Measurements from ENCODE around the gene CENPM.

Gene CENPM

GRCh38 chr22:41929418-41929810 lies 17.5 kb downstream of the CENPM start:
- DNase-seq, result peak; percentile 48

- DNase-seq, result no peak
Observed at GRCh38 chr22:41928593-41929417, 18.1 kb downstream of the CENPM start.

DNA sequence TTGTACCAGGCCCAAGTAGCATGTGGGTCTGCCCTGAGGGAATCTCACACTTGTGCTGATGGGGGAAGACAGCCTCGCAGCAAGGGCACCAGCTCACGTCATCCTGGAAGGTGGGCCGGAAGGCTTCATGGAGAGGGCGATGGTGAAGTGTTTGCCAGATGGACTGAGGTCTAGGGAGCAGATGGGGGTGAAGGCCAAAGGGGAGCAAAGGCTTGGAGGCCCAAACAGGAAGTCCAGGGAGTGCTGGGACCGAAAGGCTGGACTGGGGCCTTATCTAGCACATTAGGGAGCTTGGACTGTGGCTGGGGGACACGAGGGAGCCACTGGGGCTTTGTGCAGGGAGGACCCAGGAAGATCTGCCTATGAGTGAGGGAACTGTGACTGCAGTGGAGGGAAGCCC lies 19.1 kb downstream of the CENPM start:
- DNase-seq, result no peak

DNA sequence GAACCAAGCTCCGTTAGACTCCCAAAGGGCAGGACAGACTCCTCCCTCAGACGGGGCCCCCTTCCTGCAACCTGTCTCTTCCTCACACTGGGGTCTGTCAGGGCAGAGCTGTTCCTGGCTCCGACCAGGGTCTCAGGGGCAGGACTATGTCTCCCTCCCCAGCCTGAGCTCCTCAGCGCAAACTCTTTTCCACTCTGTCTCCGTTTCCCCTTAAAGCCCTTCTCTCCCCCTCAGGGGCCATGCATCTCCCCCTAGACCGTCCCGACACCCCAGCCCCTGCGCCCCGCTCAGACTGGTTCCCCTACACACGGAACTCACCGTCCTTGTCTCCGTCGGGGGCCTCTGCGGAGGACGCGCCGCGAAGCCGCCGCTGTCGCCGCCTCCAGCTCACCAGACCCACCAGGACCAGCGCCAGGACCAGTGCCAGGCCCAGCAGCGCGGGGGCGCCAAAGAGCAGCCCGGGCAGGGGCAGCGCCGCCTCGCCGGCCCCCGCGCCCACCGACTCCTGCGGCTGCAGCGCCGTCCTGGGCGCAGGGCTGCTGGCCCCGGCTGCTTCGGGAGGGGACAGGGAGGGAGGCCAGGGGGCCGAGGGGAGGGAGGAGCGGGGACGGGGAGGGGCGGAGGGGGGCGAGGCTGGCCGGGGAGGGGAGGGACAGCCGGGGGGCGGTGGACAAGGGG lies 21.0 kb downstream of the CENPM start:
- no peak for DNase-seq

DNA sequence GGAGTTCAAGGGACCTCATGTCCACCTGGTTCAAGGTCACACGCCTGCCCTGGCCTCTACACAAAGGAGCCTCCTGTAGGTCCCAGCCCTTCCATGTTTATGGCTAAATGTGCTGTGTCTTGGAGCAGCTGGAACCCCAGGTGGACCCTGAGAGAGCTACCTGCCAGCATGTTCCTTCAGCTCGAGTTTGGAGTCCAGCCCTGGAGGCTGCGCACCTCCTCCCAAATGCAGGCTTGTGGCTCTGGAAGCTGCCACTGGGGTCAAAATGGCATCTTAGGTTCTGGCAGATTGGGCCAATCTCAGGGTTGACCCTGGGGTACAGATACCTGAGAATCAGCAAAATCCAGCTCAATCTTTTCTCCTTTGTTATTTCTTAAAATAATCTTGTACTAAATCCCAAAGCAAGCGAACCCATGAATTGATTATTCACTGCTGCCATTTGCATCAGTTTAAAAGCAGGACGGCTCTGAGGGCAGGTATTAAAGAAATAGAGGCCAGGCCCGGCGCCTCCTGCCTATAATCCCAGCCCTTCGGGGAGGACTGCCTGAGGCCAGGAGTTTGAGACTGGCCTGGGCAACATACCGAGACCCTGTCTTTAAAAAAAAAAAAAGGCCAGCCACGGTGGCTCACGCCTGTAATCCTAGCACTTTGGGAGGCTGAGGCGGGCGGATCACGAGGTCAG lies 23.2 kb downstream of the CENPM start:
- DNase-seq, result no peak

- DNase-seq, result no peak
Observed at GRCh38 chr22:41922940-41923594, 23.9 kb downstream of the CENPM start.

DNA sequence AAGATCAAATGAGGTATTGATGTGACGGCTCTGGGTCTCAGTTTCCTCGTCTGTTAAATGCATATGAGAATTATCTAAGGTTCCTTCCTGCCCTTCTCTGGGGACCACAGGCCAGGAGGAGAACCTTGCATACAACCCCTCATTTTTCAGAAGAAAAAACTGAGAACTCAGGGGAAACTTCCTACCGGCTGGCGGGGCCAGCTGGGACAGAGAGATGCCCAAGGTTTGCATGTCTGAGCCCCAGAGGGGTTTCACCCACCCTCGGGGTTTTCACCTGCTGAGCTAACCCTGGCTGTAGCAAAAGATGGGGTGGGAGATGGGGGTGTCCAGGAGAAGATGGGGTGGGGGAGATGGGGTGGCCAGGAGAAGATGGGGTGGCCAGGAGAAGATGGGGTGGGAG lies 24.6 kb downstream of the CENPM start:
- DNase-seq, result no peak

DNA sequence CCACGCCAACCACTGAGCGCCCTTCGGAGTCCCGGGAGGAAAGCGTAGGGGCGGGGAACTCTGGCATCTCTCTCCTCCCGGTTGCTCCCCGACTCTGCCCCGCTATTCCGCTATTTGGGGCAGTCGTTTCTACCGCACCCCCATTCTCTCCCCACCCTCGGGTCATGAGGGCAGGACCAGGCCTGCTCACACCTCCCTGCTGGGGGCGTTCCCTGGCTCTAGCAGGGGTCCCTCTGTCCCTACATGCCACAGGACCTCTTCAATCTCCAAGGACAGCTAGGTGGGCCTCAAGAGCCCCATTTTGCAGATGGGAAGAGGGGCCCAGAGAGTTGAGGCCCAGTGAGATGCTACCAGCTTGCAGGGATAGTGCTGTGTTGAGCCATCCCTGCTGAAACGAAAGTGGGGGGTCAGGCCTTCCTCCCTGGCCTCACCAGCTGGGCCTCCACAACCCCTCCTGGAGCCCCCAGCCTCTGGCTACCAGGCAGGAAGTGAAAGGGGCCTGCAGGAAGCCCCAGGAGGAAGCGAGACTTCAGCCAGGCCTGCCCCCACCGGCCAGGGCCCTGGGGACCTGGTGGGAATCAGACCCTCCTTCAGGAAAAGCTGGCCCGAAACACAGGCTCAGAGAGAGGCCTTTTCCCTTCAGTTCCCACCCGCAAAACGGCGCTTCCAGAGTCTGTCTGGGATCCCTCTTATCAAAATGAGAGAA lies 26.5 kb downstream of the CENPM start:
- DNase-seq, result no peak

DNA sequence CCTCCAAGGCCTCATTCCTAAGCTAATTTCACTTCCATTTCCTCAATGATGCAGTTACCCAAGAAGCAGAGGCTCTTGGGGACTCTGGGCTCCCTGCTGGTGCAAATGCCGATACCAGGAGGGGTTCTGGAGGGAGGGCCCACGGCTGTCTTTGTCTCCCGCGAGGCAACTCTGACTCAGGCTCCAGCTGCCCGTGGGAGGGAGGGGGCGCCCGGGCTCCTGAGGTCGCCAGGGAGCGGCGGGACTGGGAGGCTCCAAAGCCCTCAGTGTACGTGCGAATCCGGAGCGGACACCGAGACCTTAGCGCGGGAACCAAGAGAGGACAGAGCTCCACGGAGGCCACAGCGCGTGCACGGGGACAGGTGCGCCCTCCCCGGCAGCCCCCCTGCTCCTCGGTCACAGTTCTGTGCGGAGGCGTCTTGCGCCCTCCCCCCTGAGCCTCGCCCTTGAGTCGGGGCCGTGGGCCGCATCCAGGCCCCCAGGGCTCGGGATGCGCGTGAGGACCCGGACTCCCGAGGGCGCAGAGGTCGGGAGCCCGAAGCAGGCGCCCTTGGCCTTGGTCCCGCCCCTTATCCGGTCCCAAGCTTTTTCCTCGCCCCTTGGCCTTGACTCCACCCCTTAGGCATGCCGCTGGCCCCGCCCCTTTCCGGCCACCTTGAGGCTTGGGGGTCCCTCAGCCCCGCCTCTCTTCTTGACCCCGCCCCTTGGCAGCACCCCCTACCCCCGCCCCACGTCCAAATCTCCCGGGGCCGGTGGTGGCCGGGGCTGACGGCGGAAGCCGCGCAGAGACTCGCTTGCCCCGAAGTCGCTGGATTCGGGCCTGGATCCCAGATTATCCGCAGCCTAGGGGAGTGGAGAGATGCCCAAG lies 27.4 kb downstream of the CENPM start:
- no peak for DNase-seq

- DNase-seq, result peak; percentile 27
Observed at GRCh38 chr22:41917903-41918791, 28.8 kb downstream of the CENPM start.

GRCh38 chr22:41917375-41917902 lies 29.5 kb downstream of the CENPM start:
- DNase-seq, result peak; percentile 85

DNA sequence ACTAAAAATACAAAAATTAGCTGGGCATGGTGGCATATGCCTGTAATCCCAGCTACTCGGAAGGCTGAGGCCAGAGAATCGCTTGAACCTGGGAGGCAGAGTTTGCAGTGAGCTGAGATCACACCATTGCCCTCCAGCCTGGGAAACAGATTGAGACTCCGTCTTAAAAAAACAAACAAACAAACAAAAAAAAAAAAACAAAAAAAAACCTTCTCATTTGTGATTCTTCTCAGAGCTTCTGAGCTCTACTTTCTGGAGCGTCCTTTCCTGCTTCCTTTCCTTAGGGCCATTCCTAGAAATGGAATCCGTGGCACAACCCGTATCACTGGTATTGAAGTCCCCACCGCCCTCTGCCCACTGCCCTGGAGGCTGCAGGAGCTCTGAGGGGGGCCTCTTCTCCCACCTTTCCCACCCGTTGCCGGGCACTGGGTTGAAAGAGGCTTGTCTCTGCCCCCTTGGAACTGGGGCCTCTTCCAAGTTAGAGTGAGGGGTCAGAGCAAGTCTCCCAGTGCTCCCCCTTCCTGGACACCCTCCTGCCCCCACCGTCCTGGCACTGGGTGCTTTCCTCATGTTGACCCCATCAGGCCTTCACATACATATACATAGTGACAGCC lies 30.1 kb downstream of the CENPM start:
- DNase-seq, result no peak

DNA sequence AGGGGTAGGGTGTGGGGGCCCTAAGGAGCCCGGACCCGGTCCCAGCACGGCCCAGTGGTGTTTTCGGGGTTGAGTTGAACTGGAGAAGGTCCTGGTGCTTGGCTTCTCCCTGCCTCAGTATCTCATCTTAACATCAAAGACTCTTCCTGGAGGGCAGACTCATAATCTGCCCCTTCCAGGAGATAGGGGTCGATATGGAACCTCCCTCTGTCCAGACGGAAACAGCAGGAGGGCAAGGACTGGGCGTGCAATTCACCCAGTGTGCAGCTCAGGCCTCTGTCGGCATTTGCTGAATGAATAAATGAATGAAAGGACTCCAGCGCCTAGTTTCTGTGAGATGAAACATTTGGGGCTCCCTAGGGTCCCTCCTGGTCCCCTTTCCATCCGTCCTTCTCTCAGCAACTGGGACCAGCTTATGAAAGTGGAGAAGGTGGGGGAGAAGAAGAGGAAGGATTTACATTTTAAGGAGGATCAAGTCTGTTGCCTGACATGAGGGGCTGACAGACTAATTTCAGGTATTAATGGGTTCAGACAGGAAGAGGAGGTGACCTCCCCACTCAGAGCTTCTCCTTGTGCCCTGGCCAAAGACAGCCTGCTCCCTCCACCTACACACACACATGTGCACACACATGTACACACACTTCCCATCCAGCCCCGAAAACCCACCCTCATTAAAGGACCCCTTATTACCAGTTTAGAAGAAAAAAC lies 31.0 kb downstream of the CENPM start:
- DNase-seq, result no peak

- DNase-seq, result no peak
Observed at GRCh38 chr22:41915035-41915785, 31.7 kb downstream of the CENPM start, which contains the start of gene SHISA8. Gene SHISA8, minus strand, starts transcription at chr22:41915074. Its CDS starts 407 bp downstream, at chr22:41914667.

DNA sequence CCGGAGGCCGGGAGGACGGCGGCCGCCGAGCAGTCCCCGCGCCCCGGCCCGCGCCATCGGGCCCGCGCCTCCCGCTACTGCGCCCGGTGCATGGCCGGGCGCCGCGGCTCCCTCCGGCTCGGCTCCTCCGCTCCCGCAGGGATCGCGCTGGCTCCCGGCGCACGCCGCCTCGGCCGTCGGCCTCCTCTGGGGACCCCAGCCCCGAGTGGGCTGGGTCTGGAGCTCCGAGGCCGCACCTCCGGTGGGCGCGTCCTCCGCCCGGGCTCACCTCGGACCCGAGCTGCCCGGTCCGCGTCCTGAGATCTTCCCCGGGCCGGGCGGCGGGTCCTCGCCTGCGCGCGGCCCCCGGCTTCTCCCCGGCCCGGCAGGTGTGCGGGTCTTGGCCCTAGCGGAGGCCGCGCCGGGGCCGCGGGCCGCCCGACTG lies 32.3 kb downstream of the CENPM start:
- no peak for DNase-seq

DNA sequence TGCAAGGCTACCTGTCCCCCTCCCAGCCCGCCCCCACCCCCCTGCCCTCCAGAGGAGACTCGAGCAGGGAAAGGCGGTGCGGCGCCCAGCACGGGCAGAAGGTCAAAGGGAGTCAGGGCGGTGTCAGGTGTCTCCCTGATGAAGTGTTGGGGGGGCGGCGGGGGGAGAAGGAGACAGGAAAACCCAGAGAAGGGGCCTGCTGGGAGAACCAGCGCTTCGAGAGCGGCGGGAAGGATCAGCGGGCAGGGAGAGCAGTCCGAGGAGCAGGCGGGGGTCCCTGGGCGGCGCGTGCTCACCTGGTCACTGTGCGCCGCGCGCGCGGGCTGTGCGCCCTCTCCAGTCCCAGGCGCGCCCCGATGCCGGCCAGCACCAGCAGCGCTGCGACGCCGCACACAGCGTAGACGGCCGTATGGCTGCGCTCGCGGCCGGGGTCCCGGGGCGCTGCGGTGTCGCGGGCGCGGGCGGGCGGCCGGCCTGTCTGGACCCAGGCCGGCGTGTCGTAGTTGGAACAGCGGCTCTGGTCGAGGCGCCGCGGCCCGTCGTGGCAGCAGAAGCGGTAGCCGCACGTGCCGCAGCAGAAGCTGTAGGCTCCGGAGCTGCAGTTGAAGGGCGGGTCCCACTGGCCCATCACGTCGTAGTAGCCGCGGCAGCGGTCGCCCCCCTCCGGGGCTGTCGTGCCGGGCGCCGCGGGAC lies 33.0 kb downstream of the CENPM start:
- DNase-seq, result no peak

GRCh38 chr22:41913040-41913719 lies 33.8 kb downstream of the CENPM start:
- DNase-seq, result no peak
